GM19351 (cell line): ENCODE results near the gene NMRK1.

ENCODE experiments used
- ATAC-seq: cut with Tn5 transposase; IDR thresholded peaks from one replicate; pipeline ENCODE4 v1.9.1; 2021; ENCODE audit warnings: mild to moderate bottlenecking, moderate library complexity; ENCODE audit not compliant: unreplicated experiment

Gene NMRK1

GRCh38 chr9:75063556-75064305 lies 24.2 kb downstream of the NMRK1 start:
- no peak for ATAC-seq

- no peak for ATAC-seq
Observed at GRCh38 chr9:75061169-75061568, 26.8 kb downstream of the NMRK1 start.

- no peak for ATAC-seq
Observed at GRCh38 chr9:75054368-75055001, 33.5 kb downstream of the NMRK1 start.

DNA sequence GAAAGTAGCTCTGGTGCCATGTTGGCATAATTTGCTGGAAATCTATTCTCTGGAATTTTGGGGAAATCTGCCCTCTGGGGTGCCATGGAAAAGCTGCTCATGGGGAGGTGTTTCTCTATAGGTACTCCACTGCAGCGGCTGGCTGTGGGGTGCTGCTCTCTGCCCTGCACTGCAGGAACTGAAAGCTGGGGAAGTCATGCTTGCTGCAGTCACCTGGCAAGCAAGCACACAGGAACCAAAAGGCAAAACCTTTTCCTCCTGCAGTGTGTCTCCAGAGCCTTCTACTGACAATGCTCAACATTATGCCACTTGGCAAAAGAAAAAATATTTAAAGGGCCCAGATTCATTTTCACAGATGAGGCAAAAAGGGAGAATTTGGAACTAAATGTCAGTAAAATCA lies 34.1 kb downstream of the NMRK1 start:
- ATAC-seq = peak; percentile 97

DNA sequence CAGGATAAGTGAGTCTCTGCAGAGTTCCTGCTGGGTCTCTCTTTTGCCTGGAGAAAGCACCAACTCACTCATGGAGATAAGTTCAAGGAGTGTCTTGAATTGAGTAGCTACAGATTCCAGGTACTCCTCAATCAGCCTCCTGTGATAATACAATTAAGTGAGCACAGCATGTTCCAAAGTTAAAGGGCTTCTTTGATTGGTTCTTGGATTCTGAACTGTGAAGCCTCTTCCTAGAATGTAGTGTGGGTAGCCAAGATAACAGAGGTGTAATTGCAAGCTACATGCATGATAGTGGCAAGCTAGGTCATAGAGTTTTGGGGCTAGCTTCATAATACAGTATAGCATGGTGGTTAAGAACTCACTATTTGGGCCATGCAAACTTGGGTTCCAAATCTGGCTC lies 36.7 kb downstream of the NMRK1 start:
- ATAC-seq = no peak

- no peak for ATAC-seq
Observed at GRCh38 chr9:75047506-75047905, 40.4 kb downstream of the NMRK1 start.

GRCh38 chr9:75046725-75047345 lies 41.1 kb downstream of the NMRK1 start:
- ATAC-seq = no peak

DNA sequence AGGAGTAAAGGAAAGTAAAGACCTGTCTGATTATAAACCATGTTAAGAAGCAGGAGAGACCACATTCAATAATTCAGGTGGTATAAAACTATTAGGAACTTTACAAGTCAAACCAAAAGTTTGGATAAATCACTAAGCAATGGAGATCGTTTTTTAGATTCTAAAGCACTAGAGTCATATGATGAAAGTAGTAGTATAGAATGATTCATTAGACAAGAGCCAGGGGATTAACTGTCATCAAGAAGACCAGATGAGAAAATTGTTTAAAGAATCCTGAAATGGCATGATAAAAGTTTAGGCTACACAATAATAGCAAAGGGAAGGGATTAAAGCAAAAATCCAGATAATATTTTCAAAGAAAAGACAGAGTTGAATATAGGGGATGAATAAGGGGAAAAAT lies 46.9 kb downstream of the NMRK1 start:
- ATAC-seq = no peak

- ATAC-seq = no peak
Observed at GRCh38 chr9:75039801-75040200, 48.2 kb downstream of the NMRK1 start.

GRCh38 chr9:75039009-75039408 lies 48.9 kb downstream of the NMRK1 start:
- ATAC-seq = no peak

GRCh38 chr9:75036793-75037192 lies 51.2 kb downstream of the NMRK1 start:
- no peak for ATAC-seq

DNA sequence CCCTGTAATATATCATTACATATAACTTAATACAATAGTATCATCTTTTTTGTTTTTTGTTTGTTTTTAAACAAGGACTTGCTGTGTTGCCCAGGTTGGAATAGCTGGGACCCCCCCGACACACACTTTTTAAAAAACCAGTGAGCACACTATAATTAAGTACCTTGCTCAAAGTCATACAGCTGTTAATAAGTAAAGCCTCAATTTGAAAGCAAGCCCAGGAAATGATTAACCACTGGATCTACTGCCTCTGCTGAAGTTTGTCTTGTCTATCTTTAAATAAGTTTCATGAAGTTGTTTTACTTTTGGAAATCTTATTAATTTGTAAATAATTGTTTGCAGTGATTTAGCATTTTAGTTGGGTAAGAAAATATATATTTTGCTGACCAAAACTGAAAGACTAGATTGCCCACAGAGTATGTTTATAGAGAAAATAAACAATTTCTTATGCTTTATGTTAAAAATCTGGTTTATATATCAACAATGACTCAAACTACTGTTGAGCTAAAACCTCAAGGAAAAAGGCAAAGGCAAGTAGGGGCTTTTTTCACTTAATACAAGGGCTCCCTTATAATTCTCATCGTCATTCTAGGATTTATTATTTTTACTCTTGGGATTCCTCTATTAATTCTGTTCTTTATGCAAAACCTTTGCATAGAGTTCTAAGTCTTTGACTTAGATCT lies 54.0 kb downstream of the NMRK1 start:
- no peak for ATAC-seq

DNA sequence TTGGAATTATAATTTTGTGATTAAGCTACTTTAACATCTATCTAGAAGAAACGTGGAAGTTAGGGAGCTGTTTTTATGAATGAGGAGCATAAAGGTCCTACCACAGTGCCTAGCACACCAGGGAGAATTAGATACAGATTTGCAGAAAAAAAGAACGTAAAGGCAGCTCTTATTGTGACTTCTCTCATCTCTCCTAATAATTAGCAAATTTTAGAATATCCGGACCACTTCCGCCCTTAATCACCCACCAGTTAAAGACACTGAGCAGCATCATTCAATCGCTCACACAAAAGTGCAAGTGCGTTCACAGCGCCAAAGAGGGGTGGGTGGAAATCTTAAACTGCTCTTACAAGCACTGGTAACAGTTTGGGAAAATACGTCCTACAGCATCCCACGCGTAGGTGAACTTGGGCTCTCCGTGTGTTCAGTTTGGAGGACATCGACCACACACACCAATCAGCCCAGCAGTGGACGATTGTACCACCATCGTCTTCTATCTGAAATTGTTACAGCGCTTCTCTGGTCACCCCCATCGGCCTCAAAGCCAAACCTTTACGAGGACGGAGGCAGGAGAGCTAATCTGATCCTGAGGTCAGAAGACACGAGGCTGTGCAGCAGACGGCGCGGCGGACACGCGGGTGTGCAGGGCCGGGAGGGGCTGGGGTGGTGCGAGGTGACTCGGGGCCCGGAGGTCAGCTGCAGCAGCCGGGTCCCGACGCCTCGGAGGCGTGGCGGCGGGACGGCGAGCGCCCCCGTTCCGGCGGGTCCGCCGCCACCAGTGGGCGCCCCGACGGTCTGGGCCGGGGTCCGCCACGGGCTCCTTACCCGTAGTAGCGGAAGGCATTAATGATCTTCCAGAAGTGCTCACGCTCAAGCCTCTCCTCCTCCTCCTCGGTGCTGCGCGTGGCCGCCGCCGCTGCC lies 60.5 kb downstream of the NMRK1 start:
- peak; percentile 43 for ATAC-seq

DNA sequence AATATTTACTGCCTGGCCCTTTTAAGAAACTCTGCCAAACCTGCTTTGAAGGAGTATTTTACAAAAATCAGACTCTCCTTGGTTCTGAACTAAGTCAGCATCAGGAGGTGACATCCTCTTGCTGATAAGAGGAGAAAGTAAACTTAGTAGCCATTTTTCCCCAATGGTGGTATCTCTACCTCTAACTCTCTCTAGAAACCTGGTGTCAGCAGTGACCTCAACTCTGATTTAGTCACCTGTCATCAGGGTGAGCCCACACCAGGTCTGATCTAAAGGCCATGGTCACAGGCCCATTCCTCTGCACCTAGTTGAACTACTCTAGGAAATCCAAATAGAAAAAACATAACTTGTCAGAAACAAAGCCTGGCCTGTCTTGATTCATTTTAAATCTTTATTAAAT lies 64.1 kb downstream of the NMRK1 start:
- ATAC-seq = no peak

GRCh38 chr9:75019654-75020053 lies 68.3 kb downstream of the NMRK1 start:
- ATAC-seq = no peak

DNA sequence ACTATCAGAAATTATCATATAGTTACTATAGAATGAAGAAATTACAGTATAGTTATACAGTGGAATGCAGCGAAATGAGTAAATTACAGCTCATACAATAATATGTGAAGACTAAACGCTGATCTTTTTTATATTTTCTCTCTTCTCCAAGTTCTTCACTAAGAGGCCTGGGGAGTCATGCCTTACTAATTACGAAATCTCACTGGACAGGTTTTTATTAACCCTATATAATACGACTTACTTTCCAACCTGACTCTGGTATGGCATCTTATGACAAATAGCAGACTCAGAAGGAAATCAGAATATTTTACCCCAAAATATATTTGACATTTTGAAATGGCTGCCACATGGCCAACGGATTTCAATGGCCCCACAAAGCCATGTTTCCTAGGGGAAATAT lies 68.9 kb downstream of the NMRK1 start:
- no peak for ATAC-seq

- ATAC-seq = no peak
Observed at GRCh38 chr9:75017378-75017777, 70.6 kb downstream of the NMRK1 start.

DNA sequence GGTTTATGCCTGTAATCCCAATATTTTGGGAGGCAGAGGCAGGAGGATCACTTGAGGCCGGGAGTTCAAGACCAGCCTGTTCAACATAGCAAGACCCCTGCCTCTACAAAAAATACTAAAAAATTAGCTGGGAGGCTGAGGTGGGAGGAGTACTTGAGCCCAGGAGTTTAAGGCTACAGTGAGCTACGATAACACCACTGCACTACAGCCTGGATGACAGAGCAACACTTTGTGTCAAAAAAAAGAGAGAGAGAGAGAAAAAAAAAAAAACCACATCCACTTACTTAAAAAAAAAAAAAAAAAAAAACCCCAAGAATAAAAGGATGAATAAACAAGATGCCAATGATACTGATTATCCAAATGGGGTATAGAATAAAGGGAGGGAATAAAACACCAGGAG lies 74.2 kb downstream of the NMRK1 start:
- ATAC-seq = no peak
